Neural progenitor cell (in vitro differentiated cells): ENCODE data around the gene ACTR3. TPM values are rescaled to one million over a fixed set of nuclear protein-coding genes. Genes with fewer than 3 reads are reported as not detected.

ENCODE experiments used
- DNase-seq: peaks from one replicate; pipeline ENCODE4 v3.0.0-alpha.2; 2016; ENCODE audit warnings: low spot score
- H2AFZ ChIP-seq: fragments of 200-600 bp; sonication (generic); replicated peaks from 2 replicates; pipeline ENCODE4 v1.6.1; 2016; ENCODE audit warnings: antibody characterized with exemption
- H3F3A ChIP-seq: fragments of 200-600 bp; sonication (generic); 2 replicates; pipeline ENCODE4 v1.6.1; 2016; ENCODE audit warnings: antibody characterized with exemption, low read depth
- H3K27ac ChIP-seq: fragments of 200-600 bp; sonication (generic); 2 replicates; pipeline ENCODE4 v1.5.1; 2016; ENCODE audit warnings: mild to moderate bottlenecking
- H3K27me3 ChIP-seq: fragments of 200-600 bp; sonication (generic); 2 replicates; pipeline ENCODE4 v1.6.1; 2016; ENCODE audit warnings: mild to moderate bottlenecking, moderate library complexity
- H3K36me3 ChIP-seq: fragments of 200-600 bp; sonication (generic); 2 replicates; pipeline ENCODE4 v1.5.1; 2016
- H3K4me1 ChIP-seq: fragments of 200-600 bp; sonication (generic); 2 replicates; pipeline ENCODE4 v1.6.1; 2016; ENCODE audit warnings: mixed run types
- H3K4me2 ChIP-seq: fragments of 200-600 bp; sonication (generic); 2 replicates; pipeline ENCODE4 v1.6.1; 2016
- H3K4me3 ChIP-seq: fragments of 200-600 bp; sonication (generic); 2 replicates; pipeline ENCODE4 v1.5.1; 2016
- H3K79me2 ChIP-seq: fragments of 200-600 bp; sonication (generic); 2 replicates; pipeline ENCODE4 v1.6.1; 2016; ENCODE audit warnings: low read depth
- H3K9ac ChIP-seq: fragments of 200-600 bp; sonication (generic); 2 replicates; pipeline ENCODE4 v1.6.1; 2016
- H3K9me3 ChIP-seq: fragments of 200-600 bp; sonication (generic); 2 replicates; pipeline ENCODE4 v1.5.1; 2016; ENCODE audit warnings: low read depth
- H4K20me1 ChIP-seq: fragments of 200-600 bp; sonication (generic); 2 replicates; pipeline ENCODE4 v1.6.1; 2016; ENCODE audit warnings: low read depth
- H3K27ac Mint-ChIP-seq: 3 replicates; pipeline ENCODE4 v1.8.0; 2021; ENCODE audit warnings: mixed read lengths
- H3K27me3 Mint-ChIP-seq: 2 replicates; pipeline ENCODE4 v1.8.0; 2022; ENCODE audit warnings: low read depth, mild to moderate bottlenecking, inconsistent platforms, moderate library complexity, mixed read lengths; ENCODE audit not compliant: insufficient read depth
- H3K36me3 Mint-ChIP-seq: 3 replicates; pipeline ENCODE4 v1.8.0; 2021; ENCODE audit warnings: mixed read lengths
- H3K4me1 Mint-ChIP-seq: 3 replicates; pipeline ENCODE4 v1.8.0; 2021; ENCODE audit warnings: mixed read lengths
- H3K4me3 Mint-ChIP-seq: 3 replicates; pipeline ENCODE4 v1.8.0; 2021; ENCODE audit warnings: mild to moderate bottlenecking, moderate library complexity, mixed read lengths
- H3K9me3 Mint-ChIP-seq: 3 replicates; pipeline ENCODE4 v1.8.0; 2020; ENCODE audit warnings: mixed read lengths
- CTCF ChIP-seq: fragments of 200-600 bp; sonication (generic); IDR thresholded peaks from 2 replicates; pipeline ENCODE4 v1.5.1; 2017; ENCODE audit warnings: antibody characterized with exemption, mild to moderate bottlenecking
- EZH2 ChIP-seq: fragments of 200-600 bp; sonication (generic); IDR thresholded peaks from 2 replicates; pipeline ENCODE4 v1.6.1; 2017; ENCODE audit warnings: antibody characterized with exemption, mild to moderate bottlenecking, moderate library complexity
- EZH2phosphoT487 ChIP-seq: fragments of 200-600 bp; sonication (generic); IDR thresholded peaks from 2 replicates; pipeline ENCODE4 v1.6.1; 2017; ENCODE audit warnings: antibody characterized with exemption
- total RNA-seq: library from RNA; depleted of rRNA; stranded (reverse); fragments of >200 nt; gene quantifications from 2 replicates; pipeline ENCODE4 v1.2.3, GENCODE V29; 2015; ENCODE audit warnings: low replicate concordance

Gene ACTR3
- total RNA-seq, 1 donor from 2014 or later = 175 TPM

- no peak for DNase-seq
- Histone ChIP-seq H3K4me2 (no peak overlapping the region), H3K27ac (no peak overlapping the region), H3K27me3 (no peaks in the 10 kb centered on the region), H3K9ac (no peak overlapping the region), H3K79me2 (no peaks in the 10 kb centered on the region), H3F3A (no peaks in the 10 kb centered on the region), H3K4me3 (no peak overlapping the region), H3K4me1 (no peaks in the 10 kb centered on the region), H3K36me3 (no peaks in the 10 kb centered on the region), H3K9me3 (no peaks in the 10 kb centered on the region), H4K20me1 (no peaks in the 10 kb centered on the region), H2AFZ (no peak overlapping the region)
- TF ChIP-seq CTCF = no peak
- no peak for TF ChIP-seq EZH2
- TF ChIP-seq EZH2phosphoT487 = no peak
- Mint-ChIP-seq H3K36me3 (no peaks in the 10 kb centered on the region), H3K27me3 (peaks cover 2% of the 10 kb centered on the region), H3K9me3 (no peaks in the 10 kb centered on the region), H3K4me3 (no peak overlapping the region), H3K4me1 (no peaks in the 10 kb centered on the region), H3K27ac (no peak overlapping the region)
Measured at GRCh38 chr2:113854208-113854607, 35.7 kb upstream of the ACTR3 start.

GRCh38 chr2:113854970-113855740 is 34.7 kb upstream of the ACTR3 start:
- Histone ChIP-seq H3K4me3 (no peak overlapping the region), H3K27me3 (no peaks in the 10 kb centered on the region), H3K4me2 (no peak overlapping the region), H3K9me3 (no peaks in the 10 kb centered on the region), H3K9ac (no peak overlapping the region), H3K79me2 (no peaks in the 10 kb centered on the region), H3K4me1 (no peaks in the 10 kb centered on the region), H2AFZ (peak overlapping the region; percentile 42), H4K20me1 (no peaks in the 10 kb centered on the region), H3F3A (no peaks in the 10 kb centered on the region), H3K36me3 (no peaks in the 10 kb centered on the region), H3K27ac (no peak overlapping the region)
- H3K4me3 Mint-ChIP-seq = no peak overlapping the region
- no peaks in the 10 kb centered on the region for H3K36me3 Mint-ChIP-seq
- H3K4me1 Mint-ChIP-seq = no peaks in the 10 kb centered on the region
- no peak overlapping the region for H3K27ac Mint-ChIP-seq
- DNase-seq = no peak
- no peaks in the 10 kb centered on the region for H3K9me3 Mint-ChIP-seq
- no peaks in the 10 kb centered on the region for H3K27me3 Mint-ChIP-seq
- TF ChIP-seq EZH2phosphoT487 (no peak), EZH2 (no peak), CTCF (no peak)

- Mint-ChIP-seq H3K27me3 (no peaks in the 10 kb centered on the region), H3K4me3 (no peak overlapping the region), H3K36me3 (no peaks in the 10 kb centered on the region), H3K9me3 (no peaks in the 10 kb centered on the region), H3K4me1 (no peaks in the 10 kb centered on the region), H3K27ac (no peak overlapping the region)
- H3K4me3 ChIP-seq = no peak overlapping the region
- no peak overlapping the region for H3K9ac ChIP-seq
- H4K20me1 ChIP-seq = no peaks in the 10 kb centered on the region
- no peaks in the 10 kb centered on the region for H3K79me2 ChIP-seq
- H3K4me2 ChIP-seq = no peak overlapping the region
- H3K27me3 ChIP-seq = no peaks in the 10 kb centered on the region
- H3F3A ChIP-seq = no peaks in the 10 kb centered on the region
- DNase-seq = no peak
- H3K4me1 ChIP-seq = no peaks in the 10 kb centered on the region
- H3K36me3 ChIP-seq = no peaks in the 10 kb centered on the region
- no peak overlapping the region for H3K27ac ChIP-seq
- no peaks in the 10 kb centered on the region for H3K9me3 ChIP-seq
- TF ChIP-seq EZH2 = no peak
- TF ChIP-seq EZH2phosphoT487 = no peak
- no peak for TF ChIP-seq CTCF
- no peak overlapping the region for H2AFZ ChIP-seq
Measured at GRCh38 chr2:113857464-113857863, 32.4 kb upstream of the ACTR3 start.
